GM20000 (cell line): ENCODE results near the gene TMTC4.
"Not testable (repeated sequence)": the region's sequence is repeated elsewhere in the genome, so short reads cannot be mapped to it uniquely, and the experiment has no call there.

Experiments used
- DNase-seq: peaks from one replicate; pipeline ENCODE4 v3.0.0; 2012; ENCODE audit warnings: low spot score
- TF ChIP-seq, protein P1 (sequence below): IDR thresholded peaks from 2 replicates; pipeline ENCODE4 v1.5.1; 2012; ENCODE audit warnings: mild to moderate bottlenecking, control low read depth; ENCODE audit errors: extremely low read depth, missing control alignments

Gene TMTC4

DNA sequence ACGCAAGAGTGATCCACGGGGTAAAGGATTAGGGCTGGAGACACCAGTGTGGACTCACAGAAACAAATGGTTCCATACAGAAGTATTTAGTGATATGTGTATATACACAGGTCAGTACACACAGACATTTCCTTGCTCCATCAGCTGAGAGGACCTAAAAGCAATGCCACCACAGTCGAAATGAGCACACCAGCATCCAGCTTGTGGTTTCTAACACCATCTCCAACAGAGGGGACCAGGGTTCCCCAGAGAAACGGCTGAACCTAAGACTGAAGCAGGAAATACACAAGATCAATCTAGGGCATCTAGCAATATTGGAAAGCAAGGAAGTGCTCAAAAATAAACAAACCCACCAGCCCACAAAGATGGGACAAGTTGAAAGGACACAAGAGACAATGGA, 93.6 kb downstream of the TMTC4 start:
- DNase-seq = no peak
- TF ChIP-seq, protein P1, sequence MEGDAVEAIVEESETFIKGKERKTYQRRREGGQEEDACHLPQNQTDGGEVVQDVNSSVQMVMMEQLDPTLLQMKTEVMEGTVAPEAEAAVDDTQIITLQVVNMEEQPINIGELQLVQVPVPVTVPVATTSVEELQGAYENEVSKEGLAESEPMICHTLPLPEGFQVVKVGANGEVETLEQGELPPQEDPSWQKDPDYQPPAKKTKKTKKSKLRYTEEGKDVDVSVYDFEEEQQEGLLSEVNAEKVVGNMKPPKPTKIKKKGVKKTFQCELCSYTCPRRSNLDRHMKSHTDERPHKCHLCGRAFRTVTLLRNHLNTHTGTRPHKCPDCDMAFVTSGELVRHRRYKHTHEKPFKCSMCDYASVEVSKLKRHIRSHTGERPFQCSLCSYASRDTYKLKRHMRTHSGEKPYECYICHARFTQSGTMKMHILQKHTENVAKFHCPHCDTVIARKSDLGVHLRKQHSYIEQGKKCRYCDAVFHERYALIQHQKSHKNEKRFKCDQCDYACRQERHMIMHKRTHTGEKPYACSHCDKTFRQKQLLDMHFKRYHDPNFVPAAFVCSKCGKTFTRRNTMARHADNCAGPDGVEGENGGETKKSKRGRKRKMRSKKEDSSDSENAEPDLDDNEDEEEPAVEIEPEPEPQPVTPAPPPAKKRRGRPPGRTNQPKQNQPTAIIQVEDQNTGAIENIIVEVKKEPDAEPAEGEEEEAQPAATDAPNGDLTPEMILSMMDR = no peak

DNA sequence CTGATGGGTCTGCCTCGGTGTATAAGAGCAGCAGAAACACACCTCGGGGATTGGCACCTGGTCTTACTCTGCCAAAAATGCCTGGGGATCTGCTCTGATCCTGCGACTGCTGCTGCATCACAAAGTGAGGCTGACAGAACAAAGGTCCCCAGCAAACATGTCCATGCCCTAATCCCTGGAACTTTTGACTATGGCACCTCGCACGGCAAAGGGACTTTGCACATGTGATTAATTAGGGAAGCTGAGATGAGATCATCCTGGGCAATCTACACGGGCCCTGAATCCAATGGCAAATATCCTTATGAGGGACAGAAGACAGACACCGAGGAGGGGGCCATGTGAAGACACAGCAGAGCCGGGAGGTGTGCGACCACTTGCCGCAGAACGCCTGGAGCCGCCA, 94.5 kb downstream of the TMTC4 start:
- DNase-seq = no peak
- TF ChIP-seq, protein P1 = no peak

DNA sequence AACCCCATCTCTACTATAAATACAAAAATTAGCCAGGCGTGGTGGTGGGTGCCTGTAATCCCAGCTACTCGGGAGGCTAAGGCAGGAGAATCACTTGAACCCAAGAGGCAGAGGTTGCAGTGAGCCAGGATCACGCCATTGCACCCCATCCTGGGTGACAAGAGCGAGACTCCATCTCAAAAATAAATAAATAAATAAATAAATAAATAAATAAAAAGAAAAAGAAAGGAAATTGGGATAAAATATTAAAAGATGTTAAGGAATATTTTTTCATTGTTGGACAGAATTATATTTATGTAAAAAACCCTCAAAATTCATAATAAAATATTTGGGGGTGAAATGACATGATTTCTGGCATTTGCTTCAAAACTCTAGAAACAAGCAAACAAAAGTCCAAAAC, 97.4 kb downstream of the TMTC4 start:
- DNase-seq = not testable (repeated sequence)

DNA sequence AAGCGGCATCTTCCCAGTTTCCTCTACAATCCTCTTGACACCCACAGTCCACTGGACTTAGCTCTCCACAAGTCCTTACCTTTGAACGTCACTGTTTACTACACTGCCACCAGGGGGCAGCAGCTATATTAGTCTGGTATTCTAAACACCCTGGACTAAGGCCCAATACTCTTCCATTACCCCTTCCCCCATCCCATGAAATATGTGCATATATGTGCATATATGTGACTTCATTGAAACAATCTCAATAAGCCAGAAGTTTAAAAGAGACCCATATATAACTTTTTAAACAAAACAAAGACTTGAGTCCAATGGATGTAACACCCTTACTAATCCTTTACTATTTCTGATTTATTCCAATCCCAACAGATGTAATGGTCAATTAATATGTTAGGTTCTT, 101.5 kb downstream of the TMTC4 start:
- TF ChIP-seq, protein P1 = peak; percentile 63
- peak; percentile 70 for DNase-seq

DNA sequence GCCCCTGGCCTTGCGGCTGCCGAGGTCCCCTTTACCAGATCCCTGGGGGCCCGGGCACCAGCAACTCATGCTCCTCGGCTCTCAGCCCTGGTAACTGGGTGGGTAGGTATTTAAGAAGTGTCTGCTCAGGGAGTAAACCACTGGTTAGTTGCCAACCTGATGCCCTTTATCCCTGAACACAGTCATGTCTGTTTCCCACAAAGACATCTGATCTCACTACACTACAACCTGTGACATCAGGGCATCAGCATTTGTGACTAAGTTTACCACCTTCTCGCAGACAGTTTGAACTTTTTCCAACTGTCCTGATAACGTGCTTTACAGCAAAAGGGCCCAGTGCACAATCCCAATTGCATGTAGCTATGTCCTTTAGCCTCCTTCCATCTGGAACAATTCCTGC, 108.1 kb downstream of the TMTC4 start:
- no peak for DNase-seq

DNA sequence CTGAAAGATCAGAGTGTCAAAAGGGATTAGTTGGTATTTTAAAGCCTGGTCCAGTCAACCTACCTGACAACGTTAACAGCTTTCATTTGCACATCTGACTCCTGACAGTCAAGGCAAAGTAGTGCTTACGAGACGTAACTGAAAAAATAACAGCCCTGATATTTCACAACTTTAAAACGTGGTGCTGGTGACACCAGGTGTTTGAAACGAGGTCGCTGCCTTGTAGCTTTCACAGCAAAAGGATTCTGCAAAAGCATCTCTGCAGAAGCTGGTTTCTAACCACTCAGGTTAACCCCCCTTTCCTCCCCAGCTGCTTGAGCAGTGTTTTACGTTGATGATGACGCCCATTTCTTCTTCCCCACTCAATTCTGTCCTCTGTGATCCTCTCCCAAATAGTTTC, 109.3 kb downstream of the TMTC4 start:
- DNase-seq = no peak

More for the DNA sequence above, 108.1 kb downstream of the TMTC4 start:
- TF ChIP-seq, protein P1 = no peak

DNA sequence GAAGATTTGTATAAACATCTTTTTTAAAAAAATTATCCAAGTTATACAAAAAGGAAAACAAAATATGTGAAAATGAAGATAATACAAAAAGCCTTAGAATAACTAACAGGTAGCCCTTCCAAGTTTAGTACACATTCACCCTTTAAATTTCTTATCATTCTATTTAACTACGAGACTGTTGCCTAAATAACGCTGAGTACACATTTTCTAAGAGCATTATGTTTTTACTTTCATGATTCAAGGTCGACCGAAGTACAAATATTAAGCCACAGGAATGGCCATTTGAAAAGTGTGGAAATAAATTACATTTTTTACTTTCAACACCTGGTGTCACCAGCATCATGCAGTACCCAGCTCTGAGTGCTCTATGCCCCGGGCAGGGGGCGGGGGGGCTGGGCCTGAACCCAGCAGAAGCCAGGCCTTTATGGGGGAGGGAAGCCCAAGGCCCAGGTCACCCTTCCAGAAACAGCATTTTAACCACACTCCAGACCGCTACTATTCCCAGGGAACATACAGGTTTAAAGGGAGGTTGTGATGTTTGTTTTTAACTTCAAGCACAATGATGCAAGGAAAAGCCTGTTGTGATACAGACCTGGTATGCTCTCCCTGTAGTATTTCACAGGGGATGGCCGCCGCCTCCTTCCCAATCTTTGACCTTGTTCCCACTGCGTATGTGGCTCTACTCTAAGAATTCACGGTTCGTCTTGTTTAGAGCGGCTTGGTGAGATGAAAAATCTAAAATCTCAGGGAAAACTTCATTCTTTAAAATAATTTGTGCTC, 110.0 kb downstream of the TMTC4 start:
- no peak for DNase-seq
- TF ChIP-seq, protein P1 = no peak

More for the DNA sequence above, 109.3 kb downstream of the TMTC4 start:
- TF ChIP-seq, protein P1 = no peak

DNA sequence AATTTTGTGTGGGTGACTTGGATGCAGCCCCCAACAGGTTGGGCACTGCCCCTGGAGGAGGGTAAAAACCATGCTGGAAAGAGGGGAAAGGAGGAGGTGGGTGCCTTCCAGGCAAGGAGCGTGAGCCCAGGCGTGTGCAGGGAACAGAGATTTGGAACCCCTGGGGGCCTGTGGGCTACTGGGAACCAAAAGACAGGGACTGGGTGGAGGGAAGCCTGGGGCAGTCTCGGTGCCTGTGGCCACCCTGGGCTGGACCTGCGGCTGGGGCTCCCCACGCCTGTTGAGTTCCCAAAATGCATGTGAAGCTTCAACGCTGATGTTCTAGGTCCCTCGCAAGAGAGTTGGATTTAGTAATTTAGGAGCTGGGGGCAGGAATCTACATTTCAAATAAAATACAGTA, 110.8 kb downstream of the TMTC4 start:
- TF ChIP-seq, protein P1 = no peak
- no peak for DNase-seq
